GM12873 (cell line): ENCODE measurements around the gene GPR61.

Experiments
- CTCF ChIP-seq: IDR thresholded peaks from 2 replicates; pipeline ENCODE4 v1.5.1; 2012; ENCODE audit warnings: low read depth, mild to moderate bottlenecking, moderate library complexity, low read length, control low read depth; ENCODE audit not compliant: insufficient read depth; ENCODE audit errors: missing control alignments

GPR61 gene

DNA sequence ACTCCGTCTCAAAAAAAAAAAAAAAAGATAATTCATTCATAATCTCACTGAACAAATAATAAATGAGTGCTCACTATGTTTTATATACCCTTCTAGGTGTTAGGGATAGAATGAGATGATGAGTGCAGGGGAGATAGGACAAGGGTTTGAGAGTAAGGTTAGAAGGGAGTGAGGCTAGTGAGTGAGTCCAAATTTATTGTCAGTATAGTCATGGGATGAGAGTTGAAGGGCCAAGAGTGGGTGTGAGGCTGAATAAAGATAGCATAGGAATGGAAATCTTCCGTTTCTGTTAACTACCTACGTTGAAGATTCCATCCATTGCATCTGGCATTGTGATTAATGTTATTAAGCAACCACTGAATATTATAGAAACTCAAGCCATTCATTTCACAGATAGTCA is 25.6 kb downstream of the GPR61 start:
- TF ChIP-seq CTCF = no peak

DNA sequence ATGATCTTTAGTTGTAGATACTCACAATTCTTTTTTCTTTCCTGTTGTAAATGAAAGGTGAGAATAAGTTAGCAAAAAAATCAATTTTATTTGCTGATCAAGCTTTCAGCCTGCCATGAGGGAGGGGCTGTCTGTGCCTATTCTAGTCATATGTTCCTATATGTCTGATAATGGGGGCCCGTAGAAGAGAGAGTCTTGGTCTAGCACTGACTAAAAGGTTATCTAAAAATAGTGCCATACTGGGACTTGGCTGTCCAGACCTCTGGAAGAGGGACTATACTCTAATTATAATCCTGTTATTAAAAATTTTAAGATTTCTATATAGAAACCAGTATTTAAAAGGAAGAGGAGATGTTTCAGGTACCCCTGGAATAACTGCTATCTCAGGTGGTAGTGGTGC is 27.3 kb downstream of the GPR61 start:
- no peak for TF ChIP-seq CTCF

GRCh38 chr1:109567877-109568672 is 28.4 kb downstream of the GPR61 start:
- no peak for TF ChIP-seq CTCF

DNA sequence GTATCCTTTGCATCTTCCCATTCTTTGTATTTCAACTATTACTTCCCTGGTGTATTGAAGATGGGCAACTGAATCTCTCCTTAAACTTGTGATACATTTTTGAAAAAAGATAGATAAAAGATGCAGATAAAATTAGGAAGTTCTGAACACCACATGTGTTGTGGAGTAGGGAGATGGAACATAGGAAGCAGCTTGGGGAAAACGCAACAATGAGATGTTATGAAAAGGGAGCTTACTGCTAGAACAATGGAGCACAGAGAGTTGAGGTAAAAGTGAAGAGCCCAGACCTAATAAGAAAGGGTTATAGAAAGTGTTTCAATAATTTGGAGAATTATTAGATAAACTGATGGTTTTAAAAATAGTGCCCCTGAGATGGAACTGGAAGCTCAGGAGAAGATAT is 29.7 kb downstream of the GPR61 start:
- TF ChIP-seq CTCF = no peak

- TF ChIP-seq CTCF = no peak
Measured at GRCh38 chr1:109570414-109570813, 30.7 kb downstream of the GPR61 start.

- TF ChIP-seq CTCF = no peak
Measured at GRCh38 chr1:109573785-109574184, 34.1 kb downstream of the GPR61 start.

GRCh38 chr1:109578947-109579443 is 39.3 kb downstream of the GPR61 start:
- TF ChIP-seq CTCF = no peak
